ENCODE data around the gene SPOPL.

- TF ChIP-seq, protein P1, sequence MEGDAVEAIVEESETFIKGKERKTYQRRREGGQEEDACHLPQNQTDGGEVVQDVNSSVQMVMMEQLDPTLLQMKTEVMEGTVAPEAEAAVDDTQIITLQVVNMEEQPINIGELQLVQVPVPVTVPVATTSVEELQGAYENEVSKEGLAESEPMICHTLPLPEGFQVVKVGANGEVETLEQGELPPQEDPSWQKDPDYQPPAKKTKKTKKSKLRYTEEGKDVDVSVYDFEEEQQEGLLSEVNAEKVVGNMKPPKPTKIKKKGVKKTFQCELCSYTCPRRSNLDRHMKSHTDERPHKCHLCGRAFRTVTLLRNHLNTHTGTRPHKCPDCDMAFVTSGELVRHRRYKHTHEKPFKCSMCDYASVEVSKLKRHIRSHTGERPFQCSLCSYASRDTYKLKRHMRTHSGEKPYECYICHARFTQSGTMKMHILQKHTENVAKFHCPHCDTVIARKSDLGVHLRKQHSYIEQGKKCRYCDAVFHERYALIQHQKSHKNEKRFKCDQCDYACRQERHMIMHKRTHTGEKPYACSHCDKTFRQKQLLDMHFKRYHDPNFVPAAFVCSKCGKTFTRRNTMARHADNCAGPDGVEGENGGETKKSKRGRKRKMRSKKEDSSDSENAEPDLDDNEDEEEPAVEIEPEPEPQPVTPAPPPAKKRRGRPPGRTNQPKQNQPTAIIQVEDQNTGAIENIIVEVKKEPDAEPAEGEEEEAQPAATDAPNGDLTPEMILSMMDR (IDR thresholded peaks at IDR 0.05), result no peak
- TF ChIP-seq POLR2A (IDR thresholded peaks at IDR 0.05) (no peak), POLR2AphosphoS5 (IDR thresholded peaks at IDR 0.05) (no peak), EP300 (IDR thresholded peaks at IDR 0.05) (no peak)
Observed at GRCh38 chr2:138550670-138551287, 49.2 kb downstream of the SPOPL start.
